AG04450 (cell line): ENCODE measurements around the gene SPEG. TPM values are rescaled to one million over a fixed set of nuclear protein-coding genes. Genes with fewer than 3 reads are reported as not detected.
"Not testable (repeated sequence)": the region's sequence is repeated elsewhere in the genome, so short reads cannot be mapped to it uniquely, and the experiment has no call there.

Source experiments
- CTCF ChIA-PET: fragments of 300-600, 350-600 bp; formaldehyde crosslinking; extraction: SDS; loops from one replicate; lab custom pipeline; 2022; ENCODE audit warnings: antibody characterized with exemption, inconsistent platforms; lab: Charles Lee
- POLR2A ChIA-PET: fragments of 350-600 bp; formaldehyde crosslinking; extraction: SDS; loops from one replicate; lab custom pipeline; 2021; ENCODE audit warnings: antibody characterized with exemption, inconsistent platforms; lab: Yijun Ruan, JAX
- DNase-seq: peaks from one replicate; pipeline ENCODE4 v3.0.0-alpha.2; 2011; ENCODE audit warnings: low read depth, low spot score
- H3K27ac ChIP-seq: one replicate; pipeline ENCODE4 v1.5.1; 2012; ENCODE audit warnings: low read depth, low read length, control low read depth
- H3K27me3 ChIP-seq: one replicate; pipeline ENCODE4 v1.6.0; 2012; ENCODE audit warnings: low read length; ENCODE audit not compliant: control insufficient read depth, insufficient read depth
- H3K4me3 ChIP-seq: 2 replicates; pipeline ENCODE4 v1.5.1; 2011; ENCODE audit warnings: mild to moderate bottlenecking, low read depth, low read length, control low read depth
- H3K9me3 ChIP-seq: 2 replicates; pipeline ENCODE4 v1.5.1; 2012; ENCODE audit warnings: low read length; ENCODE audit not compliant: control insufficient read depth, insufficient read depth
- CTCF ChIP-seq: IDR thresholded peaks from 2 replicates; pipeline ENCODE4 v1.5.1; 2011; ENCODE audit warnings: low read depth, low read length, control low read depth, inconsistent platforms
- polyA plus RNA-seq: library from polyadenylated mRNA; depleted of rRNA; stranded (reverse); fragments of >200 nt; gene quantifications from 2 replicates; pipeline ENCODE4 v1.2.3, GENCODE V29; 2011

SPEG gene
- polyA plus RNA-seq, 1 experiment: 28.0 TPM

- Histone ChIP-seq H3K27ac (peak within 1 kb of the TSS; percentile 96), H3K9me3 (no peaks in the 10 kb centered on the region; the same call in 1 of the 2 replicates), H3K4me3 (peak within 1 kb of the TSS; percentile 90), H3K27me3 (peaks cover 4% of the 10 kb centered on the region)
- DNase-seq: no peak
- no peak for TF ChIP-seq CTCF
- ChIA-PET POLR2A (interaction anchor here (0.6 to 1.5 kb wide), 11 partner anchors 11 to 258 kb away, joined by 3 to 14 read pairs (median 5); partner anchors contain the start of genes DNAJB2, GMPPA and PTPRN), CTCF (interaction anchor here (0.6 to 6.8 kb wide), 16 partner anchors 9 to 295 kb away, joined by 3 to 61 read pairs (median 4); partner anchors contain the start of gene SPEG)
These were observed 47.1 kb upstream of the SPEG start, which contains the start of gene DNPEP for GRCh38 chr2:219387306-219388120. Gene DNPEP (minus strand): TSS chr2:219387912. CDS start chr2:219387794, 118 bp downstream.

GRCh38 chr2:219388121-219388906, 46.3 kb upstream of the SPEG start:
- CTCF ChIA-PET: interaction anchor here (0.6 to 6.8 kb wide), 24 partner anchors 10 to 312 kb away, joined by 3 to 61 read pairs (median 4); partner anchors contain the start of gene SPEG
- POLR2A ChIA-PET: interaction anchor here (0.6 to 1.5 kb wide), 13 partner anchors 10 to 259 kb away, joined by 3 to 14 read pairs (median 4); partner anchors contain the start of genes DNAJB2, GMPPA and PTPRN
- Histone ChIP-seq H3K4me3 (peak overlapping the region; percentile 49), H3K27ac (peak overlapping the region; percentile 39), H3K9me3 (no peaks in the 10 kb centered on the region; the same call in 1 of the 2 replicates), H3K27me3 (peaks cover 8% of the 10 kb centered on the region)
- peak; percentile 46 for TF ChIP-seq CTCF
- peak; percentile 96 for DNase-seq

GRCh38 chr2:219388907-219389156, 45.8 kb upstream of the SPEG start:
- POLR2A ChIA-PET: interaction anchor here (0.6 to 0.7 kb wide), 2 partner anchors 108 to 181 kb away, joined by 3 read pairs; no protein-coding TSS in a partner anchor
- CTCF ChIA-PET: interaction anchor here (0.6 to 6.8 kb wide), 16 partner anchors 9 to 311 kb away, joined by 3 to 61 read pairs (median 5); partner anchors contain the start of gene SPEG
- peaks cover 8% of the 10 kb centered on the region for H3K27me3 ChIP-seq
- DNase-seq: no peak
- H3K27ac ChIP-seq: peak overlapping the region; percentile 39
- H3K4me3 ChIP-seq: peak overlapping the region; percentile 49
- TF ChIP-seq CTCF: no peak
- H3K9me3 ChIP-seq: no peaks in the 10 kb centered on the region; the same call in 1 of the 2 replicates

GRCh38 chr2:219392754-219393153, 41.9 kb upstream of the SPEG start:
- POLR2A ChIA-PET: no interaction called here
- CTCF ChIA-PET: interaction anchor here (0.6 to 6.8 kb wide), 7 partner anchors 10 to 141 kb away, joined by 3 to 61 read pairs (median 6); a partner anchor contains a TSS
- no peak for TF ChIP-seq CTCF

GRCh38 chr2:219395056-219395455, 39.6 kb upstream of the SPEG start:
- ChIA-PET CTCF (interaction anchor here (0.8 to 2.1 kb wide), 2 partner anchors 81 to 135 kb away, joined by 5 to 6 read pairs; no protein-coding TSS in a partner anchor), POLR2A (interaction anchor here (0.6 kb wide), 1 partner anchor 87 kb away, joined by 3 read pairs; no protein-coding TSS in a partner anchor)
- H3K9me3 ChIP-seq, H3K4me3 ChIP-seq, DNase-seq, H3K27ac ChIP-seq: not testable (repeated sequence)
- peaks cover 11% of the 10 kb centered on the region for H3K27me3 ChIP-seq

More at GRCh38 chr2:219392754-219393153, 41.9 kb upstream of the SPEG start:
- no peak for DNase-seq
- Histone ChIP-seq H3K27me3 (peaks cover 11% of the 10 kb centered on the region), H3K9me3 (no peaks in the 10 kb centered on the region), H3K4me3 (no peak overlapping the region), H3K27ac (no peak overlapping the region)
